ENCODE measurements around the gene ACOX3. TPM values are rescaled to one million over a fixed set of nuclear protein-coding genes. Genes with fewer than 3 reads are reported as not detected.

The ACOX3 gene
- total and polyA plus RNA-seq, 10 of the 15 experiments (the other 5 are each of a cell fraction or from before 2014, with no cell fraction given): 2.0 to 24.5 (median 14.0) TPM

- TF ChIP-seq, protein P1, sequence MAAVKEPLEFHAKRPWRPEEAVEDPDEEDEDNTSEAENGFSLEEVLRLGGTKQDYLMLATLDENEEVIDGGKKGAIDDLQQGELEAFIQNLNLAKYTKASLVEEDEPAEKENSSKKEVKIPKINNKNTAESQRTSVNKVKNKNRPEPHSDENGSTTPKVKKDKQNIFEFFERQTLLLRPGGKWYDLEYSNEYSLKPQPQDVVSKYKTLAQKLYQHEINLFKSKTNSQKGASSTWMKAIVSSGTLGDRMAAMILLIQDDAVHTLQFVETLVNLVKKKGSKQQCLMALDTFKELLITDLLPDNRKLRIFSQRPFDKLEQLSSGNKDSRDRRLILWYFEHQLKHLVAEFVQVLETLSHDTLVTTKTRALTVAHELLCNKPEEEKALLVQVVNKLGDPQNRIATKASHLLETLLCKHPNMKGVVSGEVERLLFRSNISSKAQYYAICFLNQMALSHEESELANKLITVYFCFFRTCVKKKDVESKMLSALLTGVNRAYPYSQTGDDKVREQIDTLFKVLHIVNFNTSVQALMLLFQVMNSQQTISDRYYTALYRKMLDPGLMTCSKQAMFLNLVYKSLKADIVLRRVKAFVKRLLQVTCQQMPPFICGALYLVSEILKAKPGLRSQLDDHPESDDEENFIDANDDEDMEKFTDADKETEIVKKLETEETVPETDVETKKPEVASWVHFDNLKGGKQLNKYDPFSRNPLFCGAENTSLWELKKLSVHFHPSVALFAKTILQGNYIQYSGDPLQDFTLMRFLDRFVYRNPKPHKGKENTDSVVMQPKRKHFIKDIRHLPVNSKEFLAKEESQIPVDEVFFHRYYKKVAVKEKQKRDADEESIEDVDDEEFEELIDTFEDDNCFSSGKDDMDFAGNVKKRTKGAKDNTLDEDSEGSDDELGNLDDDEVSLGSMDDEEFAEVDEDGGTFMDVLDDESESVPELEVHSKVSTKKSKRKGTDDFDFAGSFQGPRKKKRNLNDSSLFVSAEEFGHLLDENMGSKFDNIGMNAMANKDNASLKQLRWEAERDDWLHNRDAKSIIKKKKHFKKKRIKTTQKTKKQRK (IDR thresholded peaks at IDR 0.05; ENCODE audit: low read depth, low read length): no peak
- TF ChIP-seq RCOR1 (conservative IDR thresholded peaks at IDR 0.05; ENCODE audit: low read depth, low read length) (no peak), DPF2 (IDR thresholded peaks at IDR 0.05) (no peak), EED (IDR thresholded peaks at IDR 0.05; ENCODE audit: low read depth) (no peak), HCFC1 (IDR thresholded peaks at IDR 0.05; ENCODE audit: low read length) (no peak), SMC3 (IDR thresholded peaks at IDR 0.05; ENCODE audit: borderline replicate concordance, low read length) (no peak)
- TF ChIP-seq, protein P2, sequence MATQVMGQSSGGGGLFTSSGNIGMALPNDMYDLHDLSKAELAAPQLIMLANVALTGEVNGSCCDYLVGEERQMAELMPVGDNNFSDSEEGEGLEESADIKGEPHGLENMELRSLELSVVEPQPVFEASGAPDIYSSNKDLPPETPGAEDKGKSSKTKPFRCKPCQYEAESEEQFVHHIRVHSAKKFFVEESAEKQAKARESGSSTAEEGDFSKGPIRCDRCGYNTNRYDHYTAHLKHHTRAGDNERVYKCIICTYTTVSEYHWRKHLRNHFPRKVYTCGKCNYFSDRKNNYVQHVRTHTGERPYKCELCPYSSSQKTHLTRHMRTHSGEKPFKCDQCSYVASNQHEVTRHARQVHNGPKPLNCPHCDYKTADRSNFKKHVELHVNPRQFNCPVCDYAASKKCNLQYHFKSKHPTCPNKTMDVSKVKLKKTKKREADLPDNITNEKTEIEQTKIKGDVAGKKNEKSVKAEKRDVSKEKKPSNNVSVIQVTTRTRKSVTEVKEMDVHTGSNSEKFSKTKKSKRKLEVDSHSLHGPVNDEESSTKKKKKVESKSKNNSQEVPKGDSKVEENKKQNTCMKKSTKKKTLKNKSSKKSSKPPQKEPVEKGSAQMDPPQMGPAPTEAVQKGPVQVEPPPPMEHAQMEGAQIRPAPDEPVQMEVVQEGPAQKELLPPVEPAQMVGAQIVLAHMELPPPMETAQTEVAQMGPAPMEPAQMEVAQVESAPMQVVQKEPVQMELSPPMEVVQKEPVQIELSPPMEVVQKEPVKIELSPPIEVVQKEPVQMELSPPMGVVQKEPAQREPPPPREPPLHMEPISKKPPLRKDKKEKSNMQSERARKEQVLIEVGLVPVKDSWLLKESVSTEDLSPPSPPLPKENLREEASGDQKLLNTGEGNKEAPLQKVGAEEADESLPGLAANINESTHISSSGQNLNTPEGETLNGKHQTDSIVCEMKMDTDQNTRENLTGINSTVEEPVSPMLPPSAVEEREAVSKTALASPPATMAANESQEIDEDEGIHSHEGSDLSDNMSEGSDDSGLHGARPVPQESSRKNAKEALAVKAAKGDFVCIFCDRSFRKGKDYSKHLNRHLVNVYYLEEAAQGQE (IDR thresholded peaks at IDR 0.05; ENCODE audit: low read depth, low read length): no peak
- TF ChIP-seq, protein P3, sequence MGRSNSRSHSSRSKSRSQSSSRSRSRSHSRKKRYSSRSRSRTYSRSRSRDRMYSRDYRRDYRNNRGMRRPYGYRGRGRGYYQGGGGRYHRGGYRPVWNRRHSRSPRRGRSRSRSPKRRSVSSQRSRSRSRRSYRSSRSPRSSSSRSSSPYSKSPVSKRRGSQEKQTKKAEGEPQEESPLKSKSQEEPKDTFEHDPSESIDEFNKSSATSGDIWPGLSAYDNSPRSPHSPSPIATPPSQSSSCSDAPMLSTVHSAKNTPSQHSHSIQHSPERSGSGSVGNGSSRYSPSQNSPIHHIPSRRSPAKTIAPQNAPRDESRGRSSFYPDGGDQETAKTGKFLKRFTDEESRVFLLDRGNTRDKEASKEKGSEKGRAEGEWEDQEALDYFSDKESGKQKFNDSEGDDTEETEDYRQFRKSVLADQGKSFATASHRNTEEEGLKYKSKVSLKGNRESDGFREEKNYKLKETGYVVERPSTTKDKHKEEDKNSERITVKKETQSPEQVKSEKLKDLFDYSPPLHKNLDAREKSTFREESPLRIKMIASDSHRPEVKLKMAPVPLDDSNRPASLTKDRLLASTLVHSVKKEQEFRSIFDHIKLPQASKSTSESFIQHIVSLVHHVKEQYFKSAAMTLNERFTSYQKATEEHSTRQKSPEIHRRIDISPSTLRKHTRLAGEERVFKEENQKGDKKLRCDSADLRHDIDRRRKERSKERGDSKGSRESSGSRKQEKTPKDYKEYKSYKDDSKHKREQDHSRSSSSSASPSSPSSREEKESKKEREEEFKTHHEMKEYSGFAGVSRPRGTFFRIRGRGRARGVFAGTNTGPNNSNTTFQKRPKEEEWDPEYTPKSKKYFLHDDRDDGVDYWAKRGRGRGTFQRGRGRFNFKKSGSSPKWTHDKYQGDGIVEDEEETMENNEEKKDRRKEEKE (IDR thresholded peaks at IDR 0.05): no peak
These were observed 115.8 kb downstream of the ACOX3 start (continued) for GRCh38 chr4:8324640-8325239.
